Caki2 (cell line): ENCODE data around the gene SPDYE16. TPM values are rescaled to one million over a fixed set of nuclear protein-coding genes. Genes with fewer than 3 reads are reported as not detected.
"Not testable (repeated sequence)": the region's sequence is repeated elsewhere in the genome, so short reads cannot be mapped to it uniquely, and the experiment has no call there.

Experiments
- DNase-seq: peaks from one replicate; pipeline ENCODE4 v3.0.0-alpha.2; 2015; ENCODE audit warnings: low read depth
- in situ Hi-C: cut with HindIII; loops from 2 replicates; pipeline ENCODE4 v1.10.0; 2016; ENCODE audit warnings: low sequenced_read_pairs, low pct_unique_long_range_greater_than_20kb, mixed read lengths
- total RNA-seq: library from RNA; depleted of rRNA; stranded (reverse); fragments of >200 nt; shearing (Covaris generic); gene quantifications from 2 replicates; pipeline ENCODE4 v1.2.3, GENCODE V29; 2014; ENCODE audit warnings: low replicate concordance; rRNA removed

SPDYE16 gene
- total RNA-seq, 1 experiment from 2014 or later, result not detected

- in situ Hi-C loops, DNase-seq: not testable (repeated sequence)
Measured at GRCh38 chr7:76486618-76487017, 56.5 kb downstream of the SPDYE16 start.

- DNase-seq, in situ Hi-C loops: not testable (repeated sequence)
Measured at GRCh38 chr7:76485822-76486610, 57.1 kb downstream of the SPDYE16 start.

DNA sequence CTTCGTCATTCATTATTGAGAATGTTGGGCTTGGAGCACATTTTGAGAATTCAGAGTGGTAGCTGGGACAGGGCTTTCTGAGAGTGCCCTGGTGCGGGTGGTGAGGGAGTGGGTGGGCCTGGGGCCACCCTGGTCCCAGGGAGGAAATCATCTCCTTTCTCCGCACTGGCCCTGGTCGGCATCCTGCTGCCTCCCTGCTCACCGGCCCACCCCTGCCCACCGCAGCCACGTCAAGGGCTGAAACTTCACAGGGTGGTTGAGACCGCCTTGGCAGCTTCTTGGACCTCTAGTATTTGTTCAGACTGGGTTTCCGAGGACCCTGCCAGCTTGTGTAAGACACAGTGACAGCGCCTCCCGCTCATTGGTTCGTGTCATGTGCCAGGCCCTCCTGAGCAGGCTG is 58.6 kb downstream of the SPDYE16 start:
- in situ Hi-C loops, DNase-seq: not testable (repeated sequence)

GRCh38 chr7:76483081-76483480 is 60.0 kb downstream of the SPDYE16 start:
- in situ Hi-C loops, DNase-seq: not testable (repeated sequence)

DNA sequence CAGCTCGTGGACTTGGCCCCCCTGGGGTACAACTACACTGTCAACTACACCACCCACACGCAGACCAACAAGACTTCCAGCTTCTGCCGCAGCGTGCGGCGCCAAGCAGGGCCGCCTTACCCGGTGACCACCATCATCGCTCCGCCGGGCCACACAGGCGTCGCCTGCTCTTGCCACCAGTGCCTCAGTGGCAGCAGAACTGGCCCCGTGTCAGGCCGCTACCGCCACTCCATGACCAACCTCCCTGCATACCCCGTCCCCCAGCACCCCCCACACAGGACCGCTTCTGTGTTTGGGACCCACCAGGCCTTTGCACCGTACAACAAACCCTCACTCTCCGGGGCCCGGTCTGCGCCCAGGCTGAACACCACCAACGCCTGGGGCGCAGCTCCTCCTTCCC is 60.4 kb downstream of the SPDYE16 start:
- in situ Hi-C loops, DNase-seq: not testable (repeated sequence)

Other genes with a start within 250 kb of the SPDYE16 start
- 173 and 177 TPM in 2 replicates for gene HSPB1, start 240.6 kb downstream of the SPDYE16 start, total RNA-seq
- 63.4 and 73.1 TPM in 2 replicates for gene YWHAG, start 184.3 kb downstream of the SPDYE16 start, total RNA-seq
- gene SSC4D, start 133.6 kb downstream of the SPDYE16 start, total RNA-seq, result 1.1 and 11.0 TPM in 2 replicates
- gene ZP3, start 118.3 kb downstream of the SPDYE16 start, total RNA-seq, result 17.1 and 21.8 TPM in 2 replicates
- 7.3 and 7.9 TPM in 2 replicates for gene DTX2, start 81.6 kb downstream of the SPDYE16 start, total RNA-seq
- 0.64 and 2.5 TPM in 2 replicates for gene UPK3B, start 32.7 kb downstream of the SPDYE16 start, total RNA-seq
- not detected in 2 replicates for gene POMZP3, start 84.0 kb upstream of the SPDYE16 start, total RNA-seq